ENCODE measurements around the gene TEKT4.
"Not testable (repeated sequence)": the region's sequence is repeated elsewhere in the genome, so short reads cannot be mapped to it uniquely, and the experiment has no call there.

TEKT4 gene

DNA sequence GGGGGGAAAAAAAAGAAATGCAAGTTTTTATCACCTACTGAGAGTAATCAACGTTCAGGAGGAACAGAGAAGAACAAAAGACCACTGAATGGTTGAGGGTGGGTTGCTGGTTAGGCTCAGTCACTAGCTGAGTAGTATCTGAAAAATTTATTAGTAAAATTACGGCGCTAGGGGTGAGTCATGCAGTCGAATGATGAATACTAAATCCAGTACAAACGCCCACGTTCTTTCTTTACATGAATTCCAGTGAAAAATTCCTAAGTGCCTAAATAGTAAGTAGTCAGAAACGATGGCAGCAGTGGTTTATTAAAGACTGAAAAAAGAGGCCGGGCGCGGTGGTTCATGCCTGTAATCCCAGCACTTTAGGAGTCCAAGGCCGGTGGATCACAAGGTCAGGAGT, 52.0 kb downstream of the TEKT4 start:
- Mint-ChIP-seq H3K4me3 (no peak overlapping the region), H3K36me3 (no peaks in the 10 kb centered on the region), H3K27me3 (no peaks in the 10 kb centered on the region), H3K9me3 (peaks cover 6% of the 10 kb centered on the region), H3K27ac (no peak overlapping the region), H3K4me1 (no peaks in the 10 kb centered on the region)
- no peak for ATAC-seq

DNA sequence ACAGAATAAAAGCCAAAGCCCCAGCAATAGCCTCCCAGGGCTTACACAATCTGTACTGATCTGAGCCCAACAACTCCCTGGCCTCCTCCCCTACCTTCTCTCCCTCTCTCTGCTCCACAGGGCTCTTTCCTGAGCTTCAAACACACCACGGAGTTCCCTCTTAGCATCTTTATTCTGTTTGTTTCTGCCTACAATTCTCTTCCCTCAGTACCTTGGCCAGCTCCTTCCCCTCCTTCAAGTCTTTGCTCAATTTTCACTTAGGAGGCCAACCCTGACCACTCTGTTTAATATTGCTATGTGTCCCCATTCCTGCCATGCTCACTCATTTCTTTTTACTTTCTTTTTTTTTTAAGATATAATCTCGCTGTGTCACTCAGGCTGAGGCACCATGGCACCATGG, 53.8 kb downstream of the TEKT4 start:
- not testable (repeated sequence) for H3K36me3 Mint-ChIP-seq, H3K4me1 Mint-ChIP-seq, H3K4me3 Mint-ChIP-seq, H3K9me3 Mint-ChIP-seq, H3K27ac Mint-ChIP-seq, H3K27me3 Mint-ChIP-seq, ATAC-seq
